Measurements from ENCODE around the gene ZBED5. TPM values are rescaled to one million over a fixed set of nuclear protein-coding genes. Genes with fewer than 3 reads are reported as not detected.
"Not testable (repeated sequence)": the region's sequence is repeated elsewhere in the genome, so short reads cannot be mapped to it uniquely, and the experiment has no call there.

Gene ZBED5
- total RNA-seq, 1 donor from 2014 or later = 95.0 TPM

DNA sequence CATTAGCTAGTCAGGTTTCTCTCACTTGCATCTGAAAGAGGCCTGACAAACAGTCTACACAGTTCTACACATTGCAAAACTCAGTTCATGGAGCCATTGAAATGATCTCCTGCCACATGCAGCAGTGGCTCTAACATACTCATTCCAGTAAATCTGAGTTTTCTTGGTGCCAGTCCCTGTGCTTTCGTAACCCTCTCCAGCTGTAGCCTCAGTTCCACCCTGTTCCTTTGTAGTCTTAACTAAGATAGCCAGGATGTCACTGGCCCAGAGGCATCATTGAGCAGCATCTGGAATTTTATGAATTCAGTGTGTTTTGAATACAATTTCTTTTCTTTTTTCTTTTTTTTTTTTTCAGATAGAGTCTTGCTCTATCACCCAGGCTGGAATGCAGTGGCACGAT is 37.4 kb upstream of the ZBED5 start:
- H3K27ac Mint-ChIP-seq = no peak overlapping the region
- peaks cover 8% of the 10 kb centered on the region for H3K4me1 Mint-ChIP-seq (ENCODE audit: low read depth)
- no peaks in the 10 kb centered on the region for H3K9me3 Mint-ChIP-seq (ENCODE audit: low read depth)
- TF ChIP-seq, protein P1, sequence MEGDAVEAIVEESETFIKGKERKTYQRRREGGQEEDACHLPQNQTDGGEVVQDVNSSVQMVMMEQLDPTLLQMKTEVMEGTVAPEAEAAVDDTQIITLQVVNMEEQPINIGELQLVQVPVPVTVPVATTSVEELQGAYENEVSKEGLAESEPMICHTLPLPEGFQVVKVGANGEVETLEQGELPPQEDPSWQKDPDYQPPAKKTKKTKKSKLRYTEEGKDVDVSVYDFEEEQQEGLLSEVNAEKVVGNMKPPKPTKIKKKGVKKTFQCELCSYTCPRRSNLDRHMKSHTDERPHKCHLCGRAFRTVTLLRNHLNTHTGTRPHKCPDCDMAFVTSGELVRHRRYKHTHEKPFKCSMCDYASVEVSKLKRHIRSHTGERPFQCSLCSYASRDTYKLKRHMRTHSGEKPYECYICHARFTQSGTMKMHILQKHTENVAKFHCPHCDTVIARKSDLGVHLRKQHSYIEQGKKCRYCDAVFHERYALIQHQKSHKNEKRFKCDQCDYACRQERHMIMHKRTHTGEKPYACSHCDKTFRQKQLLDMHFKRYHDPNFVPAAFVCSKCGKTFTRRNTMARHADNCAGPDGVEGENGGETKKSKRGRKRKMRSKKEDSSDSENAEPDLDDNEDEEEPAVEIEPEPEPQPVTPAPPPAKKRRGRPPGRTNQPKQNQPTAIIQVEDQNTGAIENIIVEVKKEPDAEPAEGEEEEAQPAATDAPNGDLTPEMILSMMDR (IDR thresholded peaks at IDR 0.05; ENCODE audit: unreplicated experiment) = no peak
- DNase-seq (ENCODE audit: low spot score, unreplicated experiment) = no peak
- no peaks in the 10 kb centered on the region for H3K36me3 Mint-ChIP-seq (ENCODE audit: insufficient read depth)
- H3K27me3 Mint-ChIP-seq = no peaks in the 10 kb centered on the region
- H3K4me3 Mint-ChIP-seq (ENCODE audit: low read depth) = no peak overlapping the region

DNA sequence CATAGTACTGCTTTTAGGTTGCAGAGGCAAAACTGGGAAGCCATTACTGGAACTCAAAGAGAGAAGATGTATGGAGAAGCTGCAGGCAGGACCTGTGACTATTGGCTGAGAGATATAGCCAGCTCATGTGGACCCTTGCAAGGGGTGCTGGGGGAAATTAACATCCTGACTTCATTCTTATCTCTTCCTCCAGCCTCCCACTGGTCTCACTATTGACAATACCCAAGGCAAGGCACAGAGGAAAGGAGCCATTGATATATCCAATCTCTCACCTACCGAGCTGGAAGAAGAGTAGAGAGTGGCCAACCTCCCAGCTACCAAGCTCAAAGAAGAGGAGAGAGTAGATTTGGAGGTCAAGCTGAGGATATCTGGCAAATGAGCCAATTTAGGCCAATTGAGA is 36.8 kb upstream of the ZBED5 start:
- Mint-ChIP-seq H3K27ac (no peak overlapping the region), H3K36me3 (ENCODE audit: insufficient read depth) (no peaks in the 10 kb centered on the region), H3K4me3 (ENCODE audit: low read depth) (no peak overlapping the region), H3K27me3 (no peaks in the 10 kb centered on the region), H3K4me1 (ENCODE audit: low read depth) (peaks cover 4% of the 10 kb centered on the region), H3K9me3 (ENCODE audit: low read depth) (peaks cover 6% of the 10 kb centered on the region)
- no peak for DNase-seq (ENCODE audit: low spot score, unreplicated experiment)
- TF ChIP-seq, protein P1 (IDR thresholded peaks at IDR 0.05; ENCODE audit: unreplicated experiment) = no peak

DNA sequence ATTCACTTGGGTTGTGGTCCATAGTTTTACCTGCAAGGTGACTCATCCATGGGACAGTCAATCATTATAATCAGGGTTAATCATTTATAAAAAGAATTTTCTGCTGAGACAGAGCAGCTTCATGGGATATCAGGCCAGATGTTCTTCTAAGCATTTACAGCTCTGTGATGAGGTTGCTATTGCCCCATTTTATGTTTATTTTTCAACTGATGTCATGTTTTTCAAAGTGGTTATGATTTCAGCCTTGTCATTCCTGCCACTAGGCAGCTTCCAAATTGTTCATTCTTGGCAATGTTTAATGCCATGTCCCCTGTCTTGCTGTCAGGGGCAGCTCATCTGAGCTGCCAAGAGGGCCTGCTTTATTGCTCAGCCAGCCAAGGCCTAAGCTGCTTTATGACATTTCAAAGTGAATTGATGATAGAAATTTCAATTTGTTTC is 35.9 kb upstream of the ZBED5 start:
- Mint-ChIP-seq H3K36me3 (ENCODE audit: insufficient read depth) (no peaks in the 10 kb centered on the region), H3K4me3 (ENCODE audit: low read depth) (no peak overlapping the region), H3K27ac (no peak overlapping the region), H3K4me1 (ENCODE audit: low read depth) (peaks cover 1% of the 10 kb centered on the region), H3K27me3 (no peaks in the 10 kb centered on the region), H3K9me3 (ENCODE audit: low read depth) (peaks cover 6% of the 10 kb centered on the region)
- TF ChIP-seq, protein P1 (IDR thresholded peaks at IDR 0.05; ENCODE audit: unreplicated experiment) = no peak
- no peak for DNase-seq (ENCODE audit: low spot score, unreplicated experiment)

DNA sequence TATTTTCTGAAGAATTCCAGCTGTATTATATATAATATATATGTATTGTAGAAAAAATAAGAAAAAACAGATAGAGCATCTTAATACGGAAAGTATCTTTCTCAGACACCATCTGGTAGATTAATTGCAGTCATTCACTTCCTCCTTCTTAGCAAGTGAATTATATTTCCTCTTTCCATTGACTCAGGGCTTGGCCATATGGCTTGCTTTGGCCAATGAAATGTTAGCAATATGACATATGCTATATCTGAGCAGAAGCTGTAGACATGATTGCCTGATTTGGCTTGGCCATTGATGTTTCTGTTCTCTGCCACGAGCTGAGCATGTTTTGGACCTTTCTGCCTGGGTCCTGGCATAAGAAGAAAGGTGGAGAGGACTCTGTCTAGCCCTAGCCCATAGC is 34.4 kb upstream of the ZBED5 start:
- TF ChIP-seq, protein P1 (IDR thresholded peaks at IDR 0.05; ENCODE audit: unreplicated experiment) = no peak
- no peak overlapping the region for H3K27ac Mint-ChIP-seq
- H3K36me3 Mint-ChIP-seq (ENCODE audit: insufficient read depth) = no peaks in the 10 kb centered on the region
- peaks cover 1% of the 10 kb centered on the region for H3K4me1 Mint-ChIP-seq (ENCODE audit: low read depth)
- DNase-seq (ENCODE audit: low spot score, unreplicated experiment) = no peak
- peaks cover 6% of the 10 kb centered on the region for H3K9me3 Mint-ChIP-seq (ENCODE audit: low read depth)
- no peaks in the 10 kb centered on the region for H3K27me3 Mint-ChIP-seq
- no peak overlapping the region for H3K4me3 Mint-ChIP-seq (ENCODE audit: low read depth)

DNA sequence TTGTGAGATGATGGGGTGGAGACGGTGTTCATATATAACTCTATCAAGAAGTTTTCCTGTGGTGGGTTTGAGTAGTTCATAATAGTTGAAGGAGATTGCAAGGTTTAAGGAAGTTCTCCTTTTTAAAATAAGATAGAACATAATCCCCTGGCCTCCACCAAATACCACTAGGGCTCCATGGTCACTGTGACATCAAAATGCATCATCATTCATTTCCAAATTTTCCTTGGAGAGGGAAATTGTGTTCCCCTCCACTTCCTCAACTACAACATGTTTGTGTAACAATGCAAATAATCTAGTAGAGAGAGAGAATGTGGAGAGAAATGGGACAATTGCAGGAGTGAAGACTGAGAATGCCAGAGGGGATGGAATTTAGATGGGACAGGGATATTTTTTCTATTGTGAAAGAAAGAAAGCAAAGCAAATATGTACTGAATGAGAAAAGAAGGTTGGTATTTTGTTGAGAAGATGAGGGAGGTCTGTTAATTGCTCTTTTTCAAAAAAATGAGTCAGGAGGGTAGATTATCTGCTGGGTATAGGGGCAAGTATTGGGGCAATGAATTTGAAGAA is 33.4 kb upstream of the ZBED5 start:
- no peaks in the 10 kb centered on the region for H3K36me3 Mint-ChIP-seq (ENCODE audit: insufficient read depth)
- H3K27ac Mint-ChIP-seq = no peak overlapping the region
- peaks cover 6% of the 10 kb centered on the region for H3K9me3 Mint-ChIP-seq (ENCODE audit: low read depth)
- TF ChIP-seq, protein P1 (IDR thresholded peaks at IDR 0.05; ENCODE audit: unreplicated experiment) = no peak
- H3K27me3 Mint-ChIP-seq = no peaks in the 10 kb centered on the region
- no peak for DNase-seq (ENCODE audit: low spot score, unreplicated experiment)
- H3K4me1 Mint-ChIP-seq (ENCODE audit: low read depth) = peaks cover 1% of the 10 kb centered on the region
- H3K4me3 Mint-ChIP-seq (ENCODE audit: low read depth) = no peak overlapping the region

DNA sequence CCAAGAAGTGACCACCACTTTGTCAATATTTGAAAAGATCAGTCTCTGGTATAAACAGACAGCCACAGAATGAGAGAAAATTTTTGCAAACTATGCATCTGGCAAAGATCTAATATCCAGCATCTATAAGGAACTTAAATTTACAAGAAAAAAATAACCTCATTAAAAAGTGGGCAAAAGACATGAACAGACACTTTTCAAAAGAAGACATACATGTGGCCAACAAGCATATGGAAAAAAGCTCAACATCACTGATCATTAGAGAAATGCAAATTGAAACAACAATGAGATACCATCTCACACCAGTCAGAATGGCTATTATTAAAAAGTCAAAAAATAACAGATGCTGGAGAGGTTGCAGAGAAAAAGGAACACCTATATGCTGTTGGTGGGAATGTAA is 32.2 kb upstream of the ZBED5 start:
- not testable (repeated sequence) for H3K27me3 Mint-ChIP-seq; H3K4me1 Mint-ChIP-seq (ENCODE audit: low read depth); DNase-seq (ENCODE audit: low spot score, unreplicated experiment); H3K27ac Mint-ChIP-seq; H3K9me3 Mint-ChIP-seq (ENCODE audit: low read depth); H3K36me3 Mint-ChIP-seq (ENCODE audit: insufficient read depth); H3K4me3 Mint-ChIP-seq (ENCODE audit: low read depth)

Measured in progenitor cell of endocrine pancreas (in vitro differentiated cells).